GM23338 (cell line): ENCODE data around the gene SLC25A15. TPM values are rescaled to one million over a fixed set of nuclear protein-coding genes. Genes with fewer than 3 reads are reported as not detected.

Source experiments
- ATAC-seq: fragments of 200-7000 bp; cut with Tn5 transposase; 3 replicates; pipeline ENCODE4 v1.9.1; 2020
- DNase-seq: peaks from one replicate; pipeline ENCODE4 v3.0.0-alpha.2; 2015; ENCODE audit warnings: low spot score
- H2AFZ ChIP-seq: fragments of 200-600 bp; sonication (generic); 2 replicates; pipeline ENCODE4 v1.8.0; 2016; ENCODE audit warnings: antibody characterized with exemption, mild to moderate bottlenecking, moderate library complexity
- H3F3A ChIP-seq: fragments of 200-600 bp; sonication (generic); replicated peaks from 2 replicates; pipeline ENCODE4 v1.8.0; 2017; ENCODE audit warnings: antibody characterized with exemption, mixed run types, low read depth
- H3K27ac ChIP-seq: fragments of 200-600 bp; sonication (generic); 2 replicates; pipeline ENCODE4 v1.6.1; 2016; ENCODE audit warnings: low read depth
- H3K27me3 ChIP-seq: fragments of 200-600 bp; sonication (generic); 2 replicates; pipeline ENCODE4 v1.8.0; 2016; ENCODE audit warnings: mild to moderate bottlenecking, mixed run types, moderate library complexity; ENCODE audit not compliant: insufficient read depth
- H3K36me3 ChIP-seq: fragments of 200-600 bp; sonication (generic); 2 replicates; pipeline ENCODE4 v1.8.0; 2016; ENCODE audit warnings: mild to moderate bottlenecking; ENCODE audit not compliant: insufficient read depth
- H3K4me1 ChIP-seq: fragments of 200-600 bp; sonication (generic); 2 replicates; pipeline ENCODE4 v1.8.0; 2016; ENCODE audit warnings: mild to moderate bottlenecking, moderate library complexity; ENCODE audit not compliant: insufficient read depth
- H3K4me2 ChIP-seq: fragments of 200-600 bp; sonication (generic); 2 replicates; pipeline ENCODE4 v1.7.1; 2017; ENCODE audit warnings: mixed run types
- H3K4me3 ChIP-seq: fragments of 200-600 bp; sonication (generic); 2 replicates; pipeline ENCODE4 v1.6.1; 2016; ENCODE audit warnings: mixed run types
- H3K79me2 ChIP-seq: fragments of 200-600 bp; sonication (generic); replicated peaks from 2 replicates; pipeline ENCODE4 v1.8.0; 2017; ENCODE audit warnings: mild to moderate bottlenecking; ENCODE audit not compliant: insufficient read depth
- H3K9me2 ChIP-seq: fragments of 200-600 bp; sonication (generic); 2 replicates; pipeline ENCODE4 v1.8.0; 2017; ENCODE audit not compliant: insufficient read depth
- H4K20me1 ChIP-seq: fragments of 200-600 bp; sonication (generic); replicated peaks from 2 replicates; pipeline ENCODE4 v1.8.0; 2017; ENCODE audit warnings: mild to moderate bottlenecking; ENCODE audit not compliant: insufficient read depth
- H3K27ac Mint-ChIP-seq: 2 replicates; pipeline ENCODE4 v1.8.0; 2020; ENCODE audit warnings: inconsistent platforms, mild to moderate bottlenecking, moderate library complexity, mixed read lengths
- H3K27me3 Mint-ChIP-seq: 3 replicates; pipeline ENCODE4 v1.8.0; 2022; ENCODE audit warnings: low read depth, mild to moderate bottlenecking, moderate library complexity, mixed read lengths, inconsistent platforms; ENCODE audit not compliant: insufficient read depth, poor library complexity
- H3K36me3 Mint-ChIP-seq: 3 replicates; pipeline ENCODE4 v1.8.0; 2021; ENCODE audit warnings: low read depth, mild to moderate bottlenecking, inconsistent platforms, moderate library complexity, mixed read lengths
- H3K4me1 Mint-ChIP-seq: 3 replicates; pipeline ENCODE4 v1.8.0; 2020; ENCODE audit warnings: mild to moderate bottlenecking, inconsistent platforms, mixed read lengths
- H3K4me3 Mint-ChIP-seq: 3 replicates; pipeline ENCODE4 v1.8.0; 2021; ENCODE audit warnings: moderate library complexity, mild to moderate bottlenecking, inconsistent platforms, mixed read lengths
- H3K9me3 Mint-ChIP-seq: 3 replicates; pipeline ENCODE4 v1.8.0; 2020; ENCODE audit warnings: moderate library complexity, mild to moderate bottlenecking, inconsistent platforms, mixed read lengths
- CREB1 ChIP-seq: fragments of 250-450 bp; sonication (Bioruptor Pico); IDR thresholded peaks from 2 replicates; pipeline ENCODE4 v1.5.0; 2020; ENCODE audit warnings: low read depth, mild to moderate bottlenecking, moderate library complexity
- CTCF ChIP-seq, 2 experiments: fragments of 200-600 bp in 1 of 2; sonication (generic) in 1 of 2; conservative IDR thresholded peaks; 2 replicates each; pipeline versions ENCODE4 v1.5.1 to v1.6.1; 2016 to 2017; ENCODE audit warnings: antibody characterized with exemption in 2 of 2, low read depth in 2 of 2, mild to moderate bottlenecking in 2 of 2, moderate library complexity in 1 of 2
- ETS1 ChIP-seq: IDR thresholded peaks from 2 replicates; pipeline ENCODE4 v1.6.1; 2016; ENCODE audit warnings: antibody characterized with exemption
- EZH2 ChIP-seq: fragments of 200-600 bp; sonication (generic); IDR thresholded peaks from one replicate; pipeline ENCODE4 v1.8.0; 2017; ENCODE audit warnings: antibody characterized with exemption, mild to moderate bottlenecking, low read depth; ENCODE audit not compliant: unreplicated experiment
- EZH2phosphoT487 ChIP-seq: fragments of 200-600 bp; sonication (generic); IDR thresholded peaks from one replicate; pipeline ENCODE4 v1.8.1; 2018; ENCODE audit warnings: antibody characterized with exemption; ENCODE audit not compliant: unreplicated experiment
- JUNB ChIP-seq: IDR thresholded peaks from one replicate; pipeline ENCODE4 v1.6.1; 2016; ENCODE audit warnings: antibody characterized with exemption; ENCODE audit not compliant: unreplicated experiment
- NANOG ChIP-seq: IDR thresholded peaks from 2 replicates; pipeline ENCODE4 v1.6.1; 2016; ENCODE audit warnings: antibody characterized with exemption, borderline replicate concordance
- ZNF114 ChIP-seq: fragments of 250-450 bp; sonication (Bioruptor Pico); IDR thresholded peaks from 2 replicates; pipeline ENCODE4 v1.5.0; 2020; ENCODE audit warnings: mild to moderate bottlenecking, moderate library complexity
- polyA plus RNA-seq: library from polyadenylated mRNA; unstranded; fragments of >200 nt; fragmentation: Nextera tagmentation; extraction: Ambion mirVana; gene quantifications from 2 replicates; pipeline ENCODE4 v1.2.1, GENCODE V29; 2016
- total RNA-seq: library from RNA; depleted of rRNA; stranded (reverse); fragments of >200 nt; shearing (Covaris generic); gene quantifications from 2 replicates; pipeline ENCODE4 v1.2.3, GENCODE V29; 2014
- TF ChIP-seq, protein P1 (sequence below): fragments of 250-450 bp; sonication (Bioruptor Pico); IDR thresholded peaks from 2 replicates; pipeline ENCODE4 v1.5.0; 2020; ENCODE audit warnings: mild to moderate bottlenecking, moderate library complexity

Gene SLC25A15
- total and polyA plus RNA-seq, 2 experiments from 2014 or later: 6.5 to 32.6 TPM

DNA sequence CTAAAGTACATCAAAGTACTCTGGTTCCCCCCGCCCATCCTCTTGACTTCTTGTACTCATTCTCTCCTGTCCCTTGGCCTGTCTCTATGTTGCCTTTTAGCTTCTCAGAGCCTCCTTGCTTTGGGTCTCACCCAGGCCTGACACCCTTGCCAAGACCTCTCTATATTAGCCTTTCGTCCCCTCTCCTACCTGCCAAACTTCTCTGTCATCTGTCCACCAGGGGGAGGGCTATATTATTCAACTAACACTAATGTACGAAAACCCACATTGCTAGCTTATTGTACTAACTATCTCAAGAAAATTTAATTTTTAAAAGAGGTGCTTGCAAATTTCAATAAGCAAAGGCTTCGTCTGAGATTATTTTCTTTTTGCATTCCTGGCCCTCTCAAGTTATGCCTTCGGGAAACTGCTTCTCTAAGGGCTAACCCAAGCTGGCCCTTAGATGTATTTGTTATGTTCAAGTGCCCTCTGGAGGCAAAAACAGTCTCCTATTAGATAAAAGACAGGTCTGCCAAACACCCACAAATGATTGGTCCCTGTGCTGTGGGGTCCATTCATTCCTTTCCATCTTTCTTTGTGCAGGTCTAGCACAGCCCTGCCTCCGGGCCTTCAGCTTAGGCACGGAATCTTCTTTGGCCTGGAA lies 12.1 kb upstream of the SLC25A15 start:
- Mint-ChIP-seq H3K36me3 (no peaks in the 10 kb centered on the region; the same call in 2 of the 3 replicates), H3K4me3 (peak overlapping the region; percentile 45; the same call in 2 of the 3 replicates), H3K27me3 (no peaks in the 10 kb centered on the region), H3K9me3 (no peaks in the 10 kb centered on the region), H3K27ac (no peak overlapping the region), H3K4me1 (peaks cover 13% of the 10 kb centered on the region)
- TF ChIP-seq CTCF (conservative IDR thresholded peaks at IDR 0.05; ENCODE audit: low read depth in 2 of 2) (peak; percentile 63 to 99), NANOG (no peak), CREB1 (CRISPR knock-in tag) (no peak), ZNF114 (CRISPR knock-in tag) (no peak), EZH2phosphoT487 (no peak), EZH2 (no peak)
- DNase-seq (peak; percentile 88), ATAC-seq (peak; percentile 91)
- no peaks in the 10 kb centered on the region for H3K36me3 ChIP-seq
- H3K4me1 ChIP-seq: no peaks in the 10 kb centered on the region
- H3K27me3 ChIP-seq: no peaks in the 10 kb centered on the region
- H3F3A ChIP-seq: no peaks in the 10 kb centered on the region
- peak overlapping the region; percentile 72; the same call in 1 of the 2 replicates for H2AFZ ChIP-seq
- H3K4me2 ChIP-seq: peak overlapping the region; percentile 67
- H3K27ac ChIP-seq: no peak overlapping the region
- peak overlapping the region; percentile 43 for H3K4me3 ChIP-seq
- no peaks in the 10 kb centered on the region for H3K79me2 ChIP-seq
- H3K9me2 ChIP-seq: no peaks in the 10 kb centered on the region
- no peaks in the 10 kb centered on the region for H4K20me1 ChIP-seq

DNA sequence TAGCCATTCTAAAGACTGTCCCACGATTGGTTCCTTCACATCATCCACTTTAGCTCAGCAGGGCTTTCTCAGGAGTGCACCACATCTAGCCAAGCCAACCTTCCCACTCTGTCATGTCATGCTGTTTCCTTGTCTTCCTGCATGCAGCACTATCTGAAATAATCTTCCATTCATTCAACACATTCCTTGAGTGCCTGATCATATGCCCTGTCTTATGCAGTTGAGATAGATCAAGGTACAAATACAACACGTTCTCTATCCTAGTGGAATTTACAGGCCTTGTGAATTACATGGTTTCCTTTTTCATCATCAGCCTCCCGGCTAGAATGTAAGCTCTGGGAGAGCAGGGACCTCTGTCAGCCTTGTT lies 11.6 kb upstream of the SLC25A15 start:
- peak overlapping the region; percentile 72; the same call in 1 of the 2 replicates for H2AFZ ChIP-seq
- ATAC-seq: peak; percentile 13; the same call in 1 of the 3 replicates
- no peak for TF ChIP-seq CREB1 (CRISPR knock-in tag)
- TF ChIP-seq EZH2: no peak
- no peak for TF ChIP-seq ETS1
- no peak for TF ChIP-seq JUNB
- no peak for TF ChIP-seq EZH2phosphoT487
- no peak for TF ChIP-seq ZNF114 (CRISPR knock-in tag)
- TF ChIP-seq, protein P1, sequence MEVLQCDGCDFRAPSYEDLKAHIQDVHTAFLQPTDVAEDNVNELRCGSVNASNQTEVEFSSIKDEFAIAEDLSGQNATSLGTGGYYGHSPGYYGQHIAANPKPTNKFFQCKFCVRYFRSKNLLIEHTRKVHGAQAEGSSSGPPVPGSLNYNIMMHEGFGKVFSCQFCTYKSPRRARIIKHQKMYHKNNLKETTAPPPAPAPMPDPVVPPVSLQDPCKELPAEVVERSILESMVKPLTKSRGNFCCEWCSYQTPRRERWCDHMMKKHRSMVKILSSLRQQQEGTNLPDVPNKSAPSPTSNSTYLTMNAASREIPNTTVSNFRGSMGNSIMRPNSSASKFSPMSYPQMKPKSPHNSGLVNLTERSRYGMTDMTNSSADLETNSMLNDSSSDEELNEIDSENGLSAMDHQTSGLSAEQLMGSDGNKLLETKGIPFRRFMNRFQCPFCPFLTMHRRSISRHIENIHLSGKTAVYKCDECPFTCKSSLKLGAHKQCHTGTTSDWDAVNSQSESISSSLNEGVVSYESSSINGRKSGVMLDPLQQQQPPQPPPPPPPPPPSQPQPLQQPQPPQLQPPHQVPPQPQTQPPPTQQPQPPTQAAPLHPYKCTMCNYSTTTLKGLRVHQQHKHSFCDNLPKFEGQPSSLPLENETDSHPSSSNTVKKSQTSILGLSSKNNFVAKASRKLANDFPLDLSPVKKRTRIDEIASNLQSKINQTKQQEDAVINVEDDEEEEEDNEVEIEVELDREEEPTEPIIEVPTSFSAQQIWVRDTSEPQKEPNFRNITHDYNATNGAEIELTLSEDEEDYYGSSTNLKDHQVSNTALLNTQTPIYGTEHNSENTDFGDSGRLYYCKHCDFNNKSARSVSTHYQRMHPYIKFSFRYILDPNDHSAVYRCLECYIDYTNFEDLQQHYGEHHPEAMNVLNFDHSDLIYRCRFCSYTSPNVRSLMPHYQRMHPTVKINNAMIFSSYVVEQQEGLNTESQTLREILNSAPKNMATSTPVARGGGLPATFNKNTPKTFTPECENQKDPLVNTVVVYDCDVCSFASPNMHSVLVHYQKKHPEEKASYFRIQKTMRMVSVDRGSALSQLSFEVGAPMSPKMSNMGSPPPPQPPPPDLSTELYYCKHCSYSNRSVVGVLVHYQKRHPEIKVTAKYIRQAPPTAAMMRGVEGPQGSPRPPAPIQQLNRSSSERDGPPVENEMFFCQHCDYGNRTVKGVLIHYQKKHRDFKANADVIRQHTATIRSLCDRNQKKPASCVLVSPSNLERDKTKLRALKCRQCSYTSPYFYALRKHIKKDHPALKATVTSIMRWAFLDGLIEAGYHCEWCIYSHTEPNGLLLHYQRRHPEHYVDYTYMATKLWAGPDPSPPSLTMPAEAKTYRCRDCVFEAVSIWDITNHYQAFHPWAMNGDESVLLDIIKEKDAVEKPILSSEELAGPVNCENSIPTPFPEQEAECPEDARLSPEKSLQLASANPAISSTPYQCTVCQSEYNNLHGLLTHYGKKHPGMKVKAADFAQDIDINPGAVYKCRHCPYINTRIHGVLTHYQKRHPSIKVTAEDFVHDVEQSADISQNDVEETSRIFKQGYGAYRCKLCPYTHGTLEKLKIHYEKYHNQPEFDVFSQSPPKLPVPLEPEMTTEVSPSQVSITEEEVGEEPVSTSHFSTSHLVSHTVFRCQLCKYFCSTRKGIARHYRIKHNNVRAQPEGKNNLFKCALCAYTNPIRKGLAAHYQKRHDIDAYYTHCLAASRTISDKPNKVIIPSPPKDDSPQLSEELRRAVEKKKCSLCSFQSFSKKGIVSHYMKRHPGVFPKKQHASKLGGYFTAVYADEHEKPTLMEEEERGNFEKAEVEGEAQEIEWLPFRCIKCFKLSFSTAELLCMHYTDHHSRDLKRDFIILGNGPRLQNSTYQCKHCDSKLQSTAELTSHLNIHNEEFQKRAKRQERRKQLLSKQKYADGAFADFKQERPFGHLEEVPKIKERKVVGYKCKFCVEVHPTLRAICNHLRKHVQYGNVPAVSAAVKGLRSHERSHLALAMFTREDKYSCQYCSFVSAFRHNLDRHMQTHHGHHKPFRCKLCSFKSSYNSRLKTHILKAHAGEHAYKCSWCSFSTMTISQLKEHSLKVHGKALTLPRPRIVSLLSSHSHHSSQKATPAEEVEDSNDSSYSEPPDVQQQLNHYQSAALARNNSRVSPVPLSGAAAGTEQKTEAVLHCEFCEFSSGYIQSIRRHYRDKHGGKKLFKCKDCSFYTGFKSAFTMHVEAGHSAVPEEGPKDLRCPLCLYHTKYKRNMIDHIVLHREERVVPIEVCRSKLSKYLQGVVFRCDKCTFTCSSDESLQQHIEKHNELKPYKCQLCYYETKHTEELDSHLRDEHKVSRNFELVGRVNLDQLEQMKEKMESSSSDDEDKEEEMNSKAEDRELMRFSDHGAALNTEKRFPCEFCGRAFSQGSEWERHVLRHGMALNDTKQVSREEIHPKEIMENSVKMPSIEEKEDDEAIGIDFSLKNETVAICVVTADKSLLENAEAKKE: no peak

More for the DNA sequence above, 11.6 kb upstream of the SLC25A15 start:
- no peaks in the 10 kb centered on the region for H3K27me3 Mint-ChIP-seq
- Histone ChIP-seq H3K36me3 (no peaks in the 10 kb centered on the region), H4K20me1 (no peaks in the 10 kb centered on the region), H3K27me3 (no peaks in the 10 kb centered on the region), H3K4me3 (no peak overlapping the region), H3F3A (no peaks in the 10 kb centered on the region), H3K9me2 (no peaks in the 10 kb centered on the region), H3K4me1 (no peaks in the 10 kb centered on the region), H3K27ac (no peak overlapping the region), H3K4me2 (no peak overlapping the region), H3K79me2 (no peaks in the 10 kb centered on the region)
- no peaks in the 10 kb centered on the region for H3K9me3 Mint-ChIP-seq
- peaks cover 13% of the 10 kb centered on the region for H3K4me1 Mint-ChIP-seq
- H3K4me3 Mint-ChIP-seq: peak overlapping the region; percentile 45; the same call in 1 of the 3 replicates
- H3K27ac Mint-ChIP-seq: no peak overlapping the region
- no peak for DNase-seq
- H3K36me3 Mint-ChIP-seq: no peaks in the 10 kb centered on the region; the same call in 2 of the 3 replicates
